Measurements from ENCODE around the gene TMEM232. TPM values are rescaled to one million over a fixed set of nuclear protein-coding genes. Genes with fewer than 3 reads are reported as not detected.

The TMEM232 gene
- total RNA-seq, 2 donors from 2014 or later: 0.25 to 0.93 TPM

DNA sequence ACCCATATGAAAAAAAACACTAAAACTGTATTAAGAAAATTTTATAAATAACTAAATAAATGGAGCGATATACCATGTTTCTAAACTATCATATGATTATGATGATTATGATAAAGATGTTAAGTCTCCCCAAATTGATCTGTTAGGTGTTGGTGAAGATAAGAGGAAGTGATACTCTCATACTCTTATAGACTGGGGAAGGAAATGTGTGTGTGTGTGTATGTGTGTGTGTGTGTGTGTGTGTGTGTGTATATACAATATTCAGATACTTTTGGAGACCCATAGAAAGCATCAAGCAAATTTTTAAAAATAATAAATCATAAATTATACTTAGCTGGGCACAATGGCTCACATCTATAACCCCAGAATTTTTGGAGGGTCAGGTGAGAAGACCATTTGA, 62.9 kb downstream of the TMEM232 start:
- no peaks in the 10 kb centered on the region for H3K36me3 Mint-ChIP-seq
- H3K9me3 Mint-ChIP-seq: no peaks in the 10 kb centered on the region
- DNase-seq (ENCODE audit: low spot score in 2 of 2) (no peak), ATAC-seq (no peak)
- no peak overlapping the region for H3K27ac Mint-ChIP-seq

DNA sequence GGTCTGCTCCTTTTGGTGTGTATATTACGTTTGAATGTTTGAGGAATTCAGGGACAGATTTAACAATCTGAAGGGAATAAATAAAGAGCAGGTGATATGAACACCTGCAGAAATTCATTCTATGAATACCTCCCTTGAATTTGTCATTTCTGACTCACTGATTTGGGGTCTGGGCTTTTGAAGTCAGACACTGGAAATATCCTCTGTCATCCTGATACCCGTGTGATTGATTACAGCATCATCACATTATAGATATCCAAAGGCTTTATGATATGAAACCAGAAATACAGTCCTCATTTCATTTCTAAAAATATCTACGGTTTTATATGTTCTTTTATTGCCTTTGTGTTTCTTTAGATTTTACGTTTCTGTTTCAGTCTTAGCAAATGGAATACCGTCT, 68.5 kb downstream of the TMEM232 start:
- H3K36me3 Mint-ChIP-seq: no peaks in the 10 kb centered on the region
- no peak for DNase-seq (ENCODE audit: low spot score in 2 of 2)
- H3K9me3 Mint-ChIP-seq: no peaks in the 10 kb centered on the region
- no peak overlapping the region for H3K27ac Mint-ChIP-seq
- ATAC-seq: peak in 1 of 2 donors; percentile 50

DNA sequence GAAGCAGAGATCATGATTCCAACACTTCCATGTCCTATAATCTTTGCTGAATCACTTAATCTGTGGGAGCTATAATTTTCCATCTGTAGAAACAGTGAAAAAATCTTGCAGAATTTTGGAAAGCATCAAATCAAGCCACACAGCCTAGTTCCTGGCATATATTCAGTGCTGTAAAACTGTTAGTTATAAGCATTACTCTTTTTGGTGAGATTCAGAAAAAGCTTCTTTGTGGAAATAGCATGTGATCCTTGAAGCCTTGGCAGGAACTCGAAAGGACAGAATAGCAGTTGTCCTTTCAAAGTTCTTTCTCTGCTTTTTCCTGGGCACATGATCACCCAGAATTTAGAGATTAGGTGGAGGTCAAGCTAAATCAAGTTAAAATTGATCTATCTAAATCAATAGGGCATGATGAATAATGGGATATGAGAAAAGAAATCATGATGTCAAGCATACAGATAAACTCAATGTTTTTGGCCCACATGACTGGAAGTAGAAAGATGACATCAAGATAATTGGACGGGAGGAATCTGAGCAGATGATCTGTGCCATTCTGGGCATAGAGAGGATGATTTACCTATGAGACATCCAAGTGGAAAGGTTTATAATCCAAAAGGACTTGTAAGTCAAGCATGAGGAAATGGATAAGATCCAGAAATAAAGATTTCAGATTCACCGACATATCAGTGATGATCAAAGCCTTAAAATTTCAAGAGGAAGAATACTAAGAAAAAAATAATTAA, 73.1 kb downstream of the TMEM232 start:
- no peak for DNase-seq (ENCODE audit: low spot score in 2 of 2)

DNA sequence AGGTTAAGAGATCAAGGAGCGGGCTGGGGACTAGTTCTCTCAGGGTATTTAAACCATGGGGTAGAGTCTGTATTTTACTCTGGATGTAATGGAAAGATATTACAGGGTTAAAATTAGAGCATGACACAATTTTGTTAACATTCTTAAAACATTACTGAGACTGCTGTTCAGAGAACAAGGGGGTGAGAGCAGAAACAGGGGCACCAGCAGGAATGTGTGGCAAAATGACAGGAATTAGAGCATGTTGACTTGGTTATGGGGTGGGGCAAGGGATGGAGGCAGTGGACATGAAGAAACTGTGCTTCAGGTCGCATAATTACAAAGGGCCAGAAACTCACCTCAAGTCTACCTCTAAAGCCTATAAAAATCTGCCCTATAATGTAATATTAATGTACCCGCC, 75.0 kb downstream of the TMEM232 start:
- H3K36me3 Mint-ChIP-seq: no peaks in the 10 kb centered on the region

More for the DNA sequence above, 73.1 kb downstream of the TMEM232 start:
- Mint-ChIP-seq H3K9me3 (no peaks in the 10 kb centered on the region), H3K27ac (no peak overlapping the region), H3K36me3 (no peaks in the 10 kb centered on the region)
- ATAC-seq: no peak

DNA sequence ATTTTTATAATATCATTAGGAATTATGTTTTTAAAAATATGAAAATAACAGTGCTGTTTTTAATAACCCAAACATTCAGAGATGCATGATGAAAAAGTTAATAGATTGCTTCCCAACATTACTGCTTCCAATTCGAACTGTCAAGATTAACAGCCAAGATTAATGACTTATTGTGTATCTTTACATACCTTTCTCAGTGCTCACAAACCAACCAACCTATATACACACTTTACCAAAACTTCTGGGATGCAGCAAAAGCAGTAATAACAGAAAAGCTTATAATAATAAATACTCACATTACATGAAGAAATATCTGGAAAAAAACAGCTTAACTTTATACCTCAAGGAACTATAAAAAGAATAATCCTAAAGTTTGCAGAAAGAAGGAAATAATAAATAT, 82.1 kb downstream of the TMEM232 start:
- no peaks in the 10 kb centered on the region for H3K9me3 Mint-ChIP-seq
- no peak for ATAC-seq
- no peak for DNase-seq (ENCODE audit: low spot score in 2 of 2)
- H3K36me3 Mint-ChIP-seq: no peaks in the 10 kb centered on the region
- H3K27ac Mint-ChIP-seq: no peak overlapping the region

More for the DNA sequence above, 75.0 kb downstream of the TMEM232 start:
- H3K9me3 Mint-ChIP-seq: no peaks in the 10 kb centered on the region
- H3K27ac Mint-ChIP-seq: no peak overlapping the region
- ATAC-seq: no peak
- no peak for DNase-seq (ENCODE audit: low spot score in 2 of 2)

DNA sequence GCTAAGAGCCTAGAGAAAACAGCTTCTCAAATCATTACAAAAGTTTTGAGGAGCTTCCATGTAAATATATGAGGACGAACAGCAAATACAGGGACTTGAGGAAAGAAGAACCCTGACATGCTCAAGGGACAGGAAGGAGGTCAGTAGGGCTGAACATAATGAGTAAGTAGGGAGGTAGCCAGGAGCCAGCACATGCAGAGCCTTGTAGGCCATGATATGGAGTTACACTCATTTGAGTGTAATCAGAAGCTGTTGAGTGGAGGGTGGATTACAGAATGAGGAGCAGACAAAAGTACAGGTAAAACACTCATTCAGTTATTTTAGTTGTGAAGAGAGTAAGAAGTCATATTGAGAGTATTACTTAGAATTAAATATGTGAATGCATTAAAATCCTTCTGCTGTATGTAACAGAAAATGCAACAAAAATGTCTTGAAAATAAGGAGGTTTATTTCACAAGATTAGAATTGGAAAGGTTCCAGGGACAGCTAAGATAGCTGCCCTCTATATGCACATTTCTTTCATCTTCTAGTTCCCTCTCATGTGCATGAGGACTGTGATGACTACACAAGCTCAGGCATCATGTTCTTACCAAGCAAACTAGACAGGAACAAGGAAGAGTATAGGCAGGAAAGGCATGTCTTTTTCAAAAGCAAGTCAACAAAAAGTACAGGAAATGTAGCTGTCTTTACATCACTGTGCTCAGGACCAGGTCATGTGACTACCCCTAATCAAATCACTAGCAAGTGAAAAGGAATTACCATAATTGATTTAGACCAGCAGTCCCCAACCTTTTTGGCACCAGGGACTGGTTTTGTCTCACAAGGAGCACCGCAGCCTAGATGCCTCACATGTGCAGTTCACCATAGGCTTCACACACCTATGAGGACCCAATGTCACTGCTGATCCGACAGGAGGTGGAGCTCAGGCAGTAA, 87.2 kb downstream of the TMEM232 start:
- no peaks in the 10 kb centered on the region for H3K9me3 Mint-ChIP-seq
- no peak for DNase-seq (ENCODE audit: low spot score in 2 of 2)
- H3K36me3 Mint-ChIP-seq: no peaks in the 10 kb centered on the region
- no peak overlapping the region for H3K27ac Mint-ChIP-seq
- peak in 1 of 2 donors; percentile 46 for ATAC-seq

DNA sequence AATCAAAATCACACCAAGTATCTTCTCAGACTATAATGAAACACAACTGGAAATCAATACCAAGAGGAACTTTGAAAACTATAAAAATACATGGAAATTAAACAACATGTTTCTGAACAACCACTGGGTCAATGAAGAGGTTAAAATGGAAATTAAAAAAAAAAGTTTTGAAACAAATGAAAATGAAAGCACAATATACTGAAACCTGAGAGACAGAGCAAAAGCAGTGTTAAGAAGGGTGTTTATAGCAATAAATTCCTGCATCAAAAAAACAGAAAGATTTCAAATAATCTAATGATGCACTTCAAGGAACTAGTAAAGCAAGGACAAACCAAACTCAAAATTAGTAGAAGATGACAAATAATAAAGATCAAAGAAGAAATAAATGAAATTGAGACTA, 92.0 kb downstream of the TMEM232 start:
- Mint-ChIP-seq H3K9me3 (peaks cover 0 to 6% of the 10 kb centered on the region in 2 donors), H3K36me3 (peaks cover 0 to 7% of the 10 kb centered on the region in 2 donors), H3K27ac (no peak overlapping the region)
- ATAC-seq: no peak
- no peak for DNase-seq (ENCODE audit: low spot score in 2 of 2)

DNA sequence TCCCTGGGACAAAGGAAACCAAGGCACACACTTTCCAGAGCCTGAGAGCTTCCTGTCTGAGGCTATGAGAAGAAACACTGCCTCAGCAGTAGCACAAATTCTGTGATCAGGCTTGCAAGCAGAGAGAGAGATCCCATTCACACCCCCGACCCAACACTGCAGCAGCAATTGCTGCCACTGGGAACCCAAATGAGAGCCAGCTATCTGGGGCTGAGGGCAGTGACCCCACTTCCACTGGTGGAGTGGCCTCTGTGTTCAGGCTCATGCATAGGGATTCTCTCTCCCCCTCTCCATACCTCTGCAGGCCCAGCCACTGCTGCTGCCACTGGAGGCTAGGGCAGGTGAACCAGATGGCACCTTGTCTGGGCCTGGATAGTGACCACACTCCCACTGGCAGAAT, 95.2 kb downstream of the TMEM232 start:
- ATAC-seq (no peak), DNase-seq (ENCODE audit: low spot score in 2 of 2) (peak in 1 of 2 donors; percentile 44)
- peaks cover 0 to 6% of the 10 kb centered on the region in 2 donors for H3K9me3 Mint-ChIP-seq
- no peak overlapping the region for H3K27ac Mint-ChIP-seq
- H3K36me3 Mint-ChIP-seq: peaks cover 0 to 7% of the 10 kb centered on the region in 2 donors

DNA sequence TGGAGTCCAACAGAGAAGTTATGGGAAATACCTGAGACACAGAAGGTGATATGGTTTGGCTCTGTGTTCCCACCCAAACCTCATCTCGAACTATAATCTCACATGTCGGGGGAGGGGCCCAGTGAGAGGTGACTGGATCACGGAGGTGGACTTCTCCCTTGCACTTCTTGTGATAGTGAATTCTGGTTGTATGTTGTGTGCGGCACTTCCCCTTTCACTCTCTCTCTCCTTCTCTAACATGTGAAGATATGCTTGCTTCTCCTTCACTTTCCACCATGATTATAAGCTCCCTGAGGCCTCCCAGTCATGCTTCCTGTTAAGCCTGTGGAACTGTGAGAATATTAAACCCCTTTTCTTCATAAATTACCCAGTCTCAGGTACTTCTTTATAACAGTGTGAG, 96.1 kb downstream of the TMEM232 start:
- Mint-ChIP-seq H3K9me3 (peaks cover 0 to 6% of the 10 kb centered on the region in 2 donors), H3K36me3 (peaks cover 0 to 7% of the 10 kb centered on the region in 2 donors), H3K27ac (no peak overlapping the region)
- ATAC-seq: no peak
- DNase-seq (ENCODE audit: low spot score in 2 of 2): no peak

DNA sequence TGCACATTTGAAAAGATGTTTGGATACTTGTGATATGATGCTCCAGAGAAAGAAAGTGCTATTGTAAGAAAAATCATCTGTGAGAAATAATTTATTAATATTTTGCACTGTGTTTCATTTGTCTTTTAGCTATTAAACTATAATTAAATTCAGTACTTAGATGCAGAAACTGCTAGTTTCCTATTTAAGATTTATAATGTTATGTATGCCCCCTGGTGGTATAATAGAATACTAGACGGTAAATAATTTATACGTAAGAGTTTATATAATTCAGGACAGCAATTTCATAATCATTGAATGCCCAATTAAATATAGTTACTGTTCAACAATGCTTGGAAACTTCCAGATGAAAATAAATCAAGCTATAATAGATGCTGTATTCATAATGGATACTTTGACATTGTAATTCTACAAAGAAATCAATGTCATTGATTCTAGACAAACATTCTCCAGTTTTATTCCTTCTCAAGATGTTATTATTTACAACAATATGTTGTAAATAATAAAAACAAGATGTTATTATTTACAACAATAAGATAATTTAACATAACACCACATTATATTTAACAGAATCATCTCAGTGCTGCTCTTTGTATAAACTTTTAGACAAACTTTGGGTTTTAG, 101.0 kb downstream of the TMEM232 start:
- Mint-ChIP-seq H3K27ac (no peak overlapping the region), H3K36me3 (no peaks in the 10 kb centered on the region), H3K9me3 (no peaks in the 10 kb centered on the region)
- DNase-seq (ENCODE audit: low spot score in 2 of 2): no peak
- ATAC-seq: no peak

DNA sequence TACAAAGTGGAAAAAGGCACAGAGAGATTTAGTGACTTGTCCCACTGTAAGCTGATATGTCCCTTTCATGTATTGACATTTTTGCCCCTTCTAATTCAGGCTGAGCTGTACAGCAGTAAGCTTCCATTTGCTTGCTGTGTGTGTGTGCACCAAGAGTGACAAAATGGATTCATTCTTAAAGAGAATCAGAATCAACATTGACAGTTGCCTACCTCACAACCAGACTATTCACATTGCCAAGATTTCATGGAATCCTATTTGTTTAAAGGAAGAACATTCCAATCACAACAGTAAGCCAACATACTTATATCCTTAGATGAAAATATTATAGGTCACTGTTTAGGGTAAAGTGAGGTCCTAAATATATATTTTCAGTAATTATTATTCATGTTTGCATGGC, 102.6 kb downstream of the TMEM232 start:
- no peaks in the 10 kb centered on the region for H3K9me3 Mint-ChIP-seq
- DNase-seq (ENCODE audit: low spot score in 2 of 2): no peak
- ATAC-seq: no peak
- no peak overlapping the region for H3K27ac Mint-ChIP-seq
- H3K36me3 Mint-ChIP-seq: no peaks in the 10 kb centered on the region

DNA sequence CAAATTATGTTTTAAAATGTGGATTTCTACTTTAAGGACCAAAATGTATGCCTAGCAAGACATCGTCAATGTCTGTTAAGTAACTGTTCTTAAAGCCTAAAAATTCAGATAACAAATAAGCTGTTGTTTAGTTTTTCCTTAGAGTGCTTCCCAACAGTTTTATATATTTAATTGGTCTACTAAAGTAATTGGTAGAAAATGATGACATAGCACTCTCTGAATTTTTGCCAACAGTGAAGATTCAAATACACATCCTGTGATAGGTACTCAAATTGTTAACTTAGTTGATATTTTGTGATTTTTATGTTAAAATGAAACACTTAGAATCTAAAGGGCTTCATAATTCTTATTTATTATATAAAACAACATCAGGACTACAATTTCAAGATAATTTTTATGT, 107.5 kb downstream of the TMEM232 start:
- H3K9me3 Mint-ChIP-seq: no peaks in the 10 kb centered on the region
- no peaks in the 10 kb centered on the region for H3K36me3 Mint-ChIP-seq
- H3K27ac Mint-ChIP-seq: no peak overlapping the region
- ATAC-seq (no peak), DNase-seq (ENCODE audit: low spot score in 2 of 2) (no peak)

DNA sequence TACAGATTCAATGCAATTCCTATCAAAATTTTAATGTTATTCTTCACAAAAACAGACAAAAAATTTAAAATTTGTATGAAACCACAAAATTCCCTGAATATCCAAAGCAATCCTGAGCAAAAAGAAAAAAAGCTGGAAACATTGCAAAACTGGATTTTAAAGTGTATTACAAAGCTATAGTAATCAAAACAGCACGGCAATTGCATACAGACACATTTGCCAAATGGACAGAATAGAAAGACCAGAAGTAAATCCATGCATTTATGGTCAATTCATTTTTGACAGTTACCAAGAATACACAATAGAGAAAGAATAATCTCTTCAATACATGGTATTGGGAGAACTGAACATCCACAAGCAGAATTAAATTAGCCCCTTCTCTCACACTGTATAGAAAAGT, 110.5 kb downstream of the TMEM232 start:
- no peak overlapping the region for H3K27ac Mint-ChIP-seq
- no peak for ATAC-seq
- H3K9me3 Mint-ChIP-seq: no peaks in the 10 kb centered on the region
- H3K36me3 Mint-ChIP-seq: no peaks in the 10 kb centered on the region
- DNase-seq (ENCODE audit: low spot score in 2 of 2): no peak

DNA sequence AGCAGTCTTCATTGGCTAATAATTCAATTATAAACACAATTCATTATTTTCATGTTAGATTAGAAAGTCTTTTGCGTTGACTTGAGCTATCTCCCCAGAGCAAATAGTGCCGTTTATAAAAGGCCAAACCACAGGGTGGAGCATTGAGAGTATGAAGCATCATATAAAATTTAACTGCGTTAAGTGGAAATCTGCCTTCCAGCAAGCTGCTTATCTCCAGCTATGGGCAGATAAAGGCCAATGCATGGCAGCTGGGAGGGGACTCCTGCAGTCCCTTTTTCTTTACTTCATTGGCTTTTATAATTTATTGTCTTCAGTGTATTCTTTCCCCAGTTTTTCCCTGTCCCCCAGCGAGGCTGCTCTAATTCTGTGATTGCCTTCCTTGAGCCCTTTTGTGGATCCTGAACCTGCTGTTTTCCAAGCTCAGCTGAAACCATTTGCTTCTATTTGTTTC, 113.7 kb downstream of the TMEM232 start:
- DNase-seq (ENCODE audit: low spot score in 2 of 2) (no peak), ATAC-seq (no peak)
- Mint-ChIP-seq H3K27ac (no peak overlapping the region), H3K36me3 (no peaks in the 10 kb centered on the region), H3K9me3 (no peaks in the 10 kb centered on the region)

DNA sequence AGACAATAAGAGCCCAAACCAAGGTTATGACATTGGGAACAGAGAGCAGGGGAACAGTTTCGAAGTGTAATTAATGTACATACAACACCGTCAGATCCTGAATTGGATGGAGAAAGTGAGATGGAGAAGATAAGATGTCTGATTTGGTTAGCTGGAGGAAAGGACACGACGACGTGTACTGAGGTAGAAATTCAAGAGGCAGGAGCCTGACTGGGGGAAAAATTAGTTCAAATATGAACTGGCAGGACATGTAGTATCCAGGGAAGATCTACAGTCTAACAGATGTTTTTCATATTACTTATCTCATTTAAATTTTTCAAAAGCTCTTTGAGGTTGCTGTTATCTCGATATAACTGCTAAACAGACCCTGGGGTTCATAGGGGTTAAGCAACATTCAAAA, 114.7 kb downstream of the TMEM232 start:
- H3K27ac Mint-ChIP-seq: no peak overlapping the region
- no peaks in the 10 kb centered on the region for H3K36me3 Mint-ChIP-seq
- ATAC-seq (no peak), DNase-seq (ENCODE audit: low spot score in 2 of 2) (no peak)
- no peaks in the 10 kb centered on the region for H3K9me3 Mint-ChIP-seq

DNA sequence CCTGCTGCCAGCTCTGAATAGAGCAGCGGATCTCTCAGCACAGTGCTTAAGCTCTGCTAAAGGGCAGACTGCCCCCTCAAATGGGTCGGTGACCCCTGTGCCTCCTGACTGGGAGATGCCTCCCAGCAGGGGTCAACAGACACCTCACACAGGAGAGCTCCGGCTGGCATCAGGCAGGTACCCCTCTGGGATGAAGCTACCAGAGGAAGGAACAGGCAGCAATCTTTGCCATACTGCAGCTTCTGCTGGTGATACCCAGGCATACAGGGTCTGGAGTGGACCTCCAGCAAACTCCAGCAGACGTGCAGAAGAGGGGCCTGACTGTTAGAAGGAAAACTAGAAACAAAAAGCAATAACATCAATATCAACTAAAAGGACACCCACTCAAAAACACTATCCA, 131.6 kb downstream of the TMEM232 start:
- DNase-seq (ENCODE audit: low spot score in 2 of 2) (no peak), ATAC-seq (no peak)
- H3K9me3 Mint-ChIP-seq: peaks cover 6 to 8% of the 10 kb centered on the region in 2 donors
- H3K27ac Mint-ChIP-seq: no peak overlapping the region
- peaks cover 0 to 16% of the 10 kb centered on the region in 2 donors for H3K36me3 Mint-ChIP-seq

DNA sequence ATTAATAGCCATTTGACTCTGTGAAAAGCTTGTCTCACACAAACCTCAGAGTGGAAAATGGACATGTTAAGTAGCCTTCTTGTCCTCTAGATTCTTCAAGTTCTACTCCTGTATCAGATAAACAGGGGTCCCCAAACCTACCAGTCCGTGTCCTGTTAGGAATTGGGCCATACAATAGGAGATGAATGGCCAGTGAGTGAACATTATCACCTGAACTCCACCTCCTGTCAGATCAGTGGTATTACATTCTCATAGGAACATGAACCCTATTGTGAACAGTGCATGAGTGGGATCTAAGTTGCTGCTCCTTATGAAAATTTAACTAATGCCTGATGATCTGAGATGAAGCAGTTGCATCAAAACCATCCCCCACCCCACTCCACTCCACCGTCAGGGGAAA, 136.3 kb downstream of the TMEM232 start:
- H3K9me3 Mint-ChIP-seq: no peaks in the 10 kb centered on the region
- no peak for ATAC-seq
- H3K36me3 Mint-ChIP-seq: peaks cover 0 to under 1% of the 10 kb centered on the region in 2 donors
- no peak overlapping the region for H3K27ac Mint-ChIP-seq
- DNase-seq (ENCODE audit: low spot score in 2 of 2): no peak

All from activated naive CD4-positive, alpha-beta T cell treated with anti-CD3 and anti-CD28 coated beads, Interleukin-2, amount 50 U/mL, for 72 hours (primary cell).